HG03565 (cell line): ENCODE measurements around the gene TEX12.
"Not testable (repeated sequence)": the region's sequence is repeated elsewhere in the genome, so short reads cannot be mapped to it uniquely, and the experiment has no call there.

Experiments
- ATAC-seq: cut with Tn5 transposase; IDR thresholded peaks from one replicate; pipeline ENCODE4 v1.9.1; 2021; ENCODE audit warnings: mild to moderate bottlenecking, moderate library complexity; ENCODE audit not compliant: unreplicated experiment

TEX12 gene, protein sequence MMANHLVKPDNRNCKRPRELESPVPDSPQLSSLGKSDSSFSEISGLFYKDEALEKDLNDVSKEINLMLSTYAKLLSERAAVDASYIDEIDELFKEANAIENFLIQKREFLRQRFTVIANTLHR

DNA sequence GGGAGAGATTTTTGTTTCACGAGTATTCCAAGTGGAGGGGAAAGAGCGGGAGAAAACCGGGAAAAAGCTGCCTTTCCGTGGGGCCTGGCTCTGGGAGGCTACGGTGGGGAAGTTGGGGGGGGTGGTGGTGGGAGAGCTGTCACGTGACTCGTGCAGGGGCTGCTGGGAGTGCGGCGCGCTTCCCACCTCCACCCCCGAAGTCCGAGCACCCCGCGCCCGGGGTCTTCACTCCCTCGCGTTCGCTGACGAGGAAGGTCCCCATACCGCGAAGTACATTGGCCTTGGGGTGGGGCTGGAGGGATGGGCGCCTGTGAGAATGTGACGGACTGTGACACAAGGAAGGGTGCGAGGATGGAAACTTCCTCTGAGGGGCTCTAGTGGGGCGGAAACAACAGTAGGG, at the start of gene TEX12:
Gene TEX12 (plus strand): TSS at position 228 of the 400 bp plus-strand sequence. CDS start 1,897 bp downstream, outside the sequence.
- ATAC-seq, result no peak

DNA sequence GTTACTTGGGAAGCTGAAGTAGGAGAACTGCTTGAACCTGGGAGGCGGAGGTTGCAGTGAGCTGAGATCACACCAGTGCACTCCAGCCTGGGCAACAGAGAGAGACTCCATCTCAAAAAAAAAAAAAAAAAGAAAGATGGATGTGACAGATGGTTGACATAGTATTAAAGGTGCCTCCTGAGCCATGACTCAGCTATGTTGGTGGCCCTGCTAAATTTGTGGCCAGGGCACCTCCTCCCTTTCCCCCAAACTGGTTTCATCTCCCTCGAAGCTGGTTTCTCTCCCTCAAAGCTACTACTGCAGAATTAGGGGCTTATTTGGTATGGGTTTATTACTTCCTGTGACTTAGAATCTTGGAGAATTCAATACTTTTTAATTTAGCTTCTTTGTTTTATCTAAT, 49.0 kb upstream of the TEX12 start:
- no peak for ATAC-seq

DNA sequence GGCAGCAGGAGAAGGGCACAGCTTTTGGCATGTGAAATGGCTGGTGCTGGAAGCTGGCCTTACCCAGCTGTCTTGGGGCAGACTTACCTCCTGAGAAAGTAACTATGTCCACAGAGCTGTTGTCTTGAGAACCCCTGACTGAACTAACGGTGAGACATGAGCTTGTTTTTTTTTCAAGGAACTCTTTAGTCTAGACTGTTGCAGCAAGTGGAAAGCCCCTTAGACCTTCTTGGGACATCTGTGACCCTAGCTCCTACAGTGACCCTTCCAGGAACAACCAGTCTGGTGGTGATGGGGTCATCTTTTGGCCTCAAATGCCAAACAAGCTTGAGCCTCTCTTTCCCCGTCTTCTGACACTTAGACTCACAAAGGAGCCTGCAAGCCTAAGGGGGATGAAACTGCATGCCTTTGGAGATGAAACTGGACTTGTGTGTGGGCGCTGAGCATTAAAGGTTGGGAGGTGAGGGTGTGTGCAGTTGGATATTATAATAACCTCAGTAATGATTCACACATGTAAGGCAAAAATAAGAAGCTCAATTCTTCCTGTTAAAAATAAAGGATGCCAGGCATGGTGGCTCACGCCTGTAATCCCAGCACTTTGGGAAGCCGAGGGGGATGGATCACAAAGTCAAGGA, 45.1 kb upstream of the TEX12 start:
- no peak for ATAC-seq

DNA sequence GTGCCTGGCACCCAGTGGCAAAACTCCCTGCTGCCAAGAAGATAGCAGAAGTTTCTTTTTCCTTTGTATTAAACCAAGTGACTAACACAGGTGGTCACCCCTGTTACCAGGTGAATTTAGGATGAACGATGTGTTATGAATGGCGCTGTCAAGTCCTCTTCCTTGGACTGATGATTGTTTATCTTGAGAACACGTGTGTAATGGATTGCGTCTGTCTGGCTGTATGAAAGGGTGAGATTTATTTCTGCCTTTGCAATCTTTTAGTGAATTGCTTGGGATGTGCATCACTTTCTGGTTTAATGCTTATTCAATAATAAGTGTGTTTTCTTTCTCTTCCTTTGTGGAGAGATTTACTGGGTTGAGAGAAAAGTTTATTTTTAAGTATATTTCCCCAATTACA, 44.0 kb upstream of the TEX12 start:
- no peak for ATAC-seq

DNA sequence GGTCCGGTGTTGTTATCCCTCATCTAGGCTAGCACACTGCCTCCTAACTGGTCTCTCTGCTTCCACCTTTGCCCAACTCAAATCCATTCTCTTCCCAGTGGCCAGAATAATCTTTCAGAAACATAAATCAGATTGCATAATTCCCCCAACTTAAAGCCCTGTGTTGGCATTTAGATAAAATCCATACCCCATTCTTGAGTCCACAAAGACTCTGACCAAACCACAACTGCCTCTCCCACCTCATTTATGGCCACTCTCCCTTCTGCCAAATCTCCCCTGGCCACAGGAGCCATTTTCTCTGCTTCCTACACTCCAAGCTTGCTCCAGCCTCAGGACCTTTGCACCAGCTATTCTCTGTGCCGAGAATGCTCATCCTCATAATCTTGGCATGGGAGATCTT, 40.1 kb upstream of the TEX12 start:
- ATAC-seq, result no peak

DNA sequence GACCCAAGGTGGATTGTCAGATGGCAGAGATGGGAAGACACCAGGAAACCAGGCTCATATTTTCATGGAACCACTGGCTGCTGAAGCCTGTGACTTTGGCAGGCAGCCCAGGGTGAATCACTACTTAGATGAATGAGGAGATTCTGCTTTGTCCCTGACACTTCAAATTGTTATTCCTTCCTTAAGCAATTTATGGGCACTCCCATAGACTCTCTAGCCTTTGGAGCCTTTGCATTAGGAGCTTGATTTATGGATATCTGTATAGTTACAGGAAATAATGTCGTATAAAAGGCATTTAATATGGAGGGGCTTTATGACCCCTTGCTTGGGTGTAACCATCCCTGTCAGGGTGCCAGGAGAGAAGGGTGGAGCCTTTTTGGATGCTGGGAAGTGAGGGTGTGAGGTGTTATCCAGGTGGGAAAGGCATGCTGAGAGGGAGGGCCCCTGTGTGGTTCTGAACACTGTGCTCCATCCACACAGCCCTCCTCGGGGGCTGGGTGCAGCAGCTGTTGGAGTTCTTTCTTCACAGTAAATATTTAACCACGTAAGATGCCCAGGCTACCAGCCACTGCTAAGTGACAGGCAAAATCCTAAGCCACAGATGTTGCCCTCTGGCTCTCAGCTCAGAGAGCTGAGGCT, 38.6 kb upstream of the TEX12 start:
- ATAC-seq, result no peak

DNA sequence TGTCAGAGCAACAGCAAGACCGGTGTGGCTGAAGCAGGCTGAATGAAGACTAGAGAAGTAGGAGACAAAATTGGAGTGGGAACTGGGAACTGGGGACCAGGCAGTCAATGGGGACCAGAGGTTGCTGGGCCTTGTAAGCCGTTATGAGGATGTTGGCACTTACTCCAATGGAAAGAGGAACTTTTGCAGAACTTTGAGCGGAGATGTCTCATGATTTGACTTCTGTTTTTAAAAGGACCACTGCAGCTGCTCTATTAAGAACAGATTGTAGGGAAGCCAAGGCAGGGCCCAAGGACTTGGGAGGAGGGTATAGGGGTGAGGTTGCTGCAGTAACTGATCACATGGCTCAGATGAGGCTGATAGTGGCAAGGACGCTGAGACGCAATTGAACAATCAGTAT, 37.5 kb upstream of the TEX12 start:
- ATAC-seq, result no peak

DNA sequence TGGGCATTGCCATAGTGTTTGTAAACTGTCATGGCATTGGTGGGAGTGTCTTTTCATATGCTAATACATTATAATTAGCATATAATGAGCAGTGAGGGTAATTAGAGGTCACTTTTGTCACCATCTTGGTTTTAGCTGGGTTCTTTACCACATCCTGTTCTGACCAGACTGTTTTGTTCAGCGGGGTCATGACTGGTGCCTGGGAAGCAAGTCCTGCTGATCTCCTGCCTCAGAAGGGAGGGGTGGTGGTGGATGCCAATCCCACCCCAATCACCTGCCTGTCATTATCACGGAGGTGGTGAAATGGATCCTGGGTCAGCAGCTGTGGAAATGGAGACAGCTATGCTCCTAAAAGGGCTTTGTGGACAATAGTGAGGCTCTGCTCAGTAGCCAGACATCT, 34.4 kb upstream of the TEX12 start:
- ATAC-seq, result no peak

DNA sequence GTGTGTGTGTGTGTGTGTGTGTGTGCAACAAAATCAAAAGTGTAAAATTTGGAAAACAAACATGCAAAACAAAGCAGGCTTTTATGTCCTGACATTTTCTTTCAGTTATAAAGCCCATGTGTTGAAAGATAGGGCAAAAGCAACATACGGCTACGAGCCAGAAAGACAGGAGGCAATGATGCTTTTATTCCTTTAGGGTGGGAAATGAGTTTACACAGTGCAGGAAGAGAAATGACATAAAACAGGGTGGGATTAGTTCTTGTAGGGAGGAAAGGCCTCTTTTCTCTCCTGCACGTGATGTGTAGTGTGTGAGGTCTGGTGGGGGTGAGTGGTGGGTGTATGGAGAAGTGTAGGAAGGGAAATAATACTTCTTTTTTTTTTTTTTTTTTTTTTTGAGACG, 32.7 kb upstream of the TEX12 start:
- ATAC-seq, result no peak

DNA sequence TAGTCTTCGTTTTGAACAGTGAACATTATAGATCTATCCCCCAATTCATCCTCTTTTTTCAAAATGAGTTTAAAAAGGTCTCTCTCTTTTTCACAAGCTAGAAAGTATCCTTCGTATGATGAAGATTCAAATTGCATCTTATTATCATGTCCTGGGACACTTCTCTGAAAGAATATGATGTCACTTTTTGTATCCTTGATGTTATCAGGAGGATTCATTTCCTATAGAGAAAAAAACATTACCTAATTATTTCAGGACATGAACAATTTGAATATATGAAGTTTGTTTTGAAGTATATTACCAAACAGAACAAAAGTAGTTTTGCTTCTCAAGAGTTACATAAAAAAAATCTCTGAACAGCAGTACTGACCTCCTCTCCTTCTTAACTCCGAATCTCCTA, 23.6 kb upstream of the TEX12 start:
- no peak for ATAC-seq

DNA sequence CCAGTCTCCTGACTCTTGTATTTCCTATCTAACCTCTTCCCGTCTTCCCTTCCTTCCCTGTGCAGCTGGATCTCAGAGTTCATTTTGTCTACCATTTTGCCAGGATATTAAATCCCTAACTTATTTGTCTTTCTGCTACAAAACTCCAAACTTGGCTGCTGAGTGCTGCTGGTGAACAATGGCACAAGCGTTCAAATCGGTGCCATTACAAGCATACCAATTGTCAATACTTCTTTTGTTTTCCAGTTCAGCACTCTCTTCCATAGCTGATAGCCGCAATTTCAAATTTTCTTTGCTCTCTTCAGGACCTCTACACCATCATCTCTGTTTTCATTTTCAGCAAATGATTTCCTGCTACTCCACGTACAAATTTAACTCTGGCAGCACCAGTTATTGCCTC, 16.7 kb upstream of the TEX12 start:
- ATAC-seq, result no peak

DNA sequence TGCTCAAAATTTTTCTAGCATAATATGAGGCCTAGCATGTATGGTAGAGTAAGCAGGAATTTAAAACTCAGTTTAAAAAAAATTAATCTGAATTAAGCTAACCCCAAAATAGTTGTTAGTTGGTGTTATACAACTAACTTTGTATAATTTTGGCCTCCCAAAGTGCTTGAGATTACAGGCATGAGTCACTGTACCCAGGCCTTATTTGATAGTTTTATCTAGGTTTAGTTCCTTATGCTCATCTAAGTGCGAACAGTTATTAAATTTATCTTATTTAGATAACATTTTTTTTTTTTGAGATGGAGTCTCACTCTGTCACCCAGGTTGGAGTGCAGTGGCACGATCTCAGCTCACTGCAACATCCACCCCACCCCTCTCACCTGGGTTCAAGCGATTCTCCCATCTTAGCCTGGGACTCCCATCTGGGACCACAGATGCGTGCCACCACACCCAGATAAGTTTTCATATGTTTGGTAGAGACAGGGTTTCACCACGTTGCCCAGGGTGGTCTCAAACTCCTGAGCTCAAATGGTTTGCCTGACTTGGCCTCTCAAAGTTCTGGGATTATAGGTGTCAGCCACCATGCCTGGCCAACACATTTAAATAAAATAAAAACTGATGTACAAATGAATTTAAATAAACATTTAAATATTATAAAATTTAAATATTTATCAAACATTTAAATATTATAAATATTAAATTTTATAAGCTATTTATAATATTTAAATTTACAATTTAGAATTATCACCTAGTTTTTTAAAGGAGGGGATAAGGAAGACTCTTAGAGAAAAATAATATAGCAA, 10.8 kb upstream of the TEX12 start:
- no peak for ATAC-seq

DNA sequence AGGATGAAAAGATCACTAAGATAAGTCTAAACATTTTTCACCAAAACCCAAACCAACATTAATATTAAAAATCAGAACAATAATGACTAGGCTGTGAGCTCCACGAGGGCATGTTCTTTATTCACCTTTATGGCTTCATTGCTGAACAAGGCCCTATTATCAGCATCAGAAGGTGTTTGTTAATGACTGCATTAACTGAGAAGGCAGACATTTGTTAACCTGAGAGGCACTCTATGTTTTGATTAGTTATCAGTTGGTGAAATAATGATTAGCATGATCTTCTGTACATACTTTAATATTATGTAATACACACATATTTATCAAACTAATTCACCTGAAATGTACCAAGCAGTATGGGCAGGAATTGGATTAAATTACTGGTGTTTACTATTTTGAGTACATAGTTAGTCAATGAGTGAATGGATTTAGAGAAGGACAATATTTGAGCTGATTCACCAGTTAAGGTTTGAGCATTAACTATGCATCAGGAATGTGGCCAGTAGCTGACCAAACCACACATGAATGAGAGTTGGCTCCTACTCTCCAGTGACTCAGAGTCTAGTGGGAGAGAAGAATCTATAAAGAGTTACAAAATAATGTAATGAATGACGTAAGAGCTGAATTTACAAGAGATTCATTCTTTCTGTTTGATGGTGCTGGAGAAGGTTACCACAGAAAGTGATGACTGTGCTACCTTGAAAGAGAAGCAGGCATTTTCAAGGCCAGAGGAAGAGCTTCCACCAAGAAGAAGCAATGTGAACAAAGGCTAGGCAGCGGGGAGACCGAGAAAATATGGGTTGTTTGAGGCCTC, 10.0 kb upstream of the TEX12 start:
- ATAC-seq, result no peak

DNA sequence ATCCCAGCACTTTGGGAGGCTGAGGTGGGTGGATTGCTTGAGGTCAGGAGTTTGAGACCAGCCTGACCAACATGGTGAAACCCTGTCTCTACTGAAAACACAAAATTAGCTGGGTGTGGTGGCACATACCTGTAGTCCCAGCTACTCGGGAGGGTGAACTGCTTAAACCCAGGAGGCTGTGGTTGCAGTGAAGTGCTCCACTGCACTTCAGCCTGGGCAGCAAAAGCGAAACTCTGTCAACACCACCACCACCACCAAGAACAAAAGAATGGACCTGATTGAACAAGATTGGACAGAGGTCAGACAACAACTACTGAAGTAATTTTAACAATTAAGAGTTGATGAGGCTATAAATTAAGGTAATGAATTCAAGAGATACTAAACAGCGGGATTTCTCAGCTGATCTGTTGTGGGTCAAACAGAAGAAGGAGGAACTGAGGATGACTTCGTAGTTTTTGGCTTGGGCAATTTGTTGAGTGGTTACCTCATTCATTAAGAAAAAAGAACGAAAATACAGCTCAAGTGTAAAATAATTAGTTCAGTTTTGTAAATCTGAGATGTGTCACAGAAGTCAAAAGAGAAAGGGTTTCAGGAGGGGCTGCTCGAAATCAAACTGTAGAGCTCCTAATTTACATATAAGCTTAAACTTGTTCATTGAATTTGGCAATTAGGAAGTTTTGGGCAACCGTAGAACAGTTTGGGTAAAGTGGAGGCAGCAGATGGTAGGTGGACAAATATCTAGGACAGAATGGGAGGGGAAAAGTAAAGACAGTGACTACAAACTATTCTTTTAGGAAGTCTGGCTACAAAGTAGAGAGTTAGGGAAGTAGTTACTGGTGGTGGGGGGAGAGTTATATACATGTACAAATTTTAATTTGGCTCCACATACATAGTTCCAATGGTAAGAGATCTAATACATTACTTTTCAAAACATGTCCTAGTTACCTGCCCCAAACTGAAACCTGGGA, 7.8 kb upstream of the TEX12 start:
- ATAC-seq, result no peak

DNA sequence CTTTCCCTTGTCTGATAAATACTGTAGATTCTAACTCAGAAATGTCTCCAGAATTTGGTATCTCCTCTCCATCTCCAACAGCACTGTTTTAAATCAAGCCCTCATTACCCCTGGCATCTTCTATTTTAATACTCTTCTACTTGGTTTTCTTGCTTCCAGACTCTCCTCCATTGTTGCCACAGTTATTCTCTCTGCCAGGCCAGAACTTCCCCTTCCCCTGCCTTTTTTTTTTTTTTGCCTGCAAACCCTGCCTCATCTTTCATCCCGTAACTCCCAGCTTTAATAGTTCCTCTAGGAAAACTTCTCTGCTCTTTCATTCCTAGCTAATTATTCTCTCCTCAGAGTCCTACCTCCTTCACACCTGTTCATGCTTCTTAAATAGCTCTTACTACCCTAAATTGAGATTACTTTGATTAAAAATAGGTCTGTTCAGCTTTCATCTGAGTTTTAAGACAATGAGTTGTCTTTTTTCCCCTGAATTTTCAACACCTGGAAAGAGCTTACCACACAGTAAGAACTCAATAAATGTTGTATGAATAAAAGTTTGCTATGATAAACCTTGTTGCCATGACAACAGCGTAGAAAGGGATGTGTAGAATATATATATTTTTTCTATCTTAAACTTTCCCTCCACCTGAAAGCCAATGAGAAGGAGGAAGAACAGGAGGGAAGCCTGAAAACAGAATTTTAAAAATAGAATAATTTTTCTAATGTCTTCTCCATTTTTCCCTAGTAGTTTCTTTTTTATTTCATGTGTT, 6.9 kb upstream of the TEX12 start:
- no peak for ATAC-seq

DNA sequence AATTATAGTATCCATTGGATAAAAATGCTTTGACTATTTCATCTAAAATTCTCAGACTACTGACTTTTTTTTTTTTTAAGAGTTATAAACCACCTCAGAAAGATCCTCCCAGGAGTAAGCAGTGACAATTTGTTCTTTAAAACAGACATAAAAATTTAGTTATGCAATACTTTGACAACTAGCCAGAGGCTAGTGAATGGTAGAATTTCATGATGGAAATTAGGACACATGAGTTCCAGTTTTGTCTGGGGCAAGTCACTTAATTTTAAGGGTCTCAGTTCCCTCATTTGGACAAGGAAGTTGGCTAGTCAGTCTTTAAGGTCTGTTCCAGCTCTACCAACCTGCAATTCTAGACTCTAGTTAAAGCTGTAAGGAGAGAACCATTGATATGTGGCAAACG, 6.2 kb upstream of the TEX12 start:
- ATAC-seq, result no peak

DNA sequence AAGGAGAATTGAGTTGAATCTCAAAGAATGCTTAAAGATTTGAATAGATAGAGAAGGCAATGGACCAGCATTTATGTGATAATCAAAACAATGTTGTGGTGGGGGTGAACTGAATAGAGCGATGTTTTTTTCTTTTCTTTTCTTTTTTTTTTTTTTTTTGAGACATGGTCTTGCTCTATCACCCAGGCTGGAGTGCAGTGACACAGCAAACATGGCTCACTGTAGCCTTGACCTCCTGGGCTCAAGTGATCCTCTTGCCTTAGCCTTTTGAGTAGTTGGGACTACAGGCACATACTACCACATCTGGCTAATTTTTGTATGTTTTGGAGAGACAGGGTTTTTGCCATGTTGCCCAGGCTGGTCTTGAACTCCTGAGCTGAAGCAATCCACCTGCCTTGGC, 5.0 kb upstream of the TEX12 start:
- not testable (repeated sequence) for ATAC-seq

DNA sequence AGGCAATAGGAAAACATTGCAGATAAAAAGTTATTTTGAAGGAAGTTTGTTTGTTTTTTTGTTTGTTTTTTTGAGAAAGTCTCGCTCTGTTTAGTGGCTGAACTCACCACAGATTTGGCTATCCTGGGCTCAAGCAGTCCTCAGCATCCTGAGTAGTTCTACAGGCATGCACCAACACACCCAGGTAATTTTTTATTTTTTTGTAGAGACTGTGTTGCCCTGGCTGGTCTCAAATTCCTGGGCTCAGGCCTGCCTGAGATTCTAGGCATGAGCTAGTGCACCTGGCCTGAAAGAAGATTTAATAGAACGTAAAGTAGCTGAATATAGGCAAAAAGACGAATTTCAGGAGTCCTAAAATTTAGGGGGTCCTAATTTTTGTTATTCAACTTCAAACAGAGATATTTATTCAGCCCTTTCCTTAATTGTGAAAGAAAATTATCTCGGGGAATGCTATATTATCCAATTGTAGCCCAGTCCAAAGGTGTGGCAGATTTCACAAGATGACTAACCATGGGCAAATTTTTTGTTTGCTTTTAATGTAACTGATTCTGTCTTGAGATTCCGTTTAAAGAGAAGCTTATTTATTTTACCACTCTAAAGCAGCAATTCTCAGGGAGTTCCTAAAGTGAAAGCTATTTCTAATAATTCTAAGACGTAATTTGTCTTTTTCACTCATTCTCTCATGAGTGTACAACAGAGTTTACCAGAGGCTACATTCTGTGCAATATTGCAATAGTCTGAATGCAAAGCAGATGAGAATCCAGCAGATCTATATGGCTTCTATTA, 4.2 kb upstream of the TEX12 start:
- ATAC-seq, result no peak
